Osteoblast (primary cell): ENCODE results near the gene BBX. TPM values are rescaled to one million over a fixed set of nuclear protein-coding genes. Genes with fewer than 3 reads are reported as not detected.
A peak's percentile ranks its signal among the peaks of the same experiment; 100 is the strongest.
"Not testable (repeated sequence)": the region's sequence is repeated elsewhere in the genome, so short reads cannot be mapped to it uniquely, and the experiment has no call there.

ENCODE experiments used
- DNase-seq: peaks from one replicate; pipeline ENCODE4 v3.0.0; 2011; ENCODE audit warnings: low spot score, mixed read lengths; ENCODE audit not compliant: insufficient read length; ENCODE audit errors: missing footprints
- H2AFZ ChIP-seq: 2 replicates; pipeline ENCODE4 v1.6.0; 2011; ENCODE audit warnings: mild to moderate bottlenecking, low read length
- H3K27ac ChIP-seq: 2 replicates; pipeline ENCODE4 v1.5.1; 2011; ENCODE audit warnings: mild to moderate bottlenecking, low read depth, low read length, moderate library complexity
- H3K27me3 ChIP-seq: 2 replicates; pipeline ENCODE4 v1.6.0; 2012; ENCODE audit warnings: mild to moderate bottlenecking, control low read depth, inconsistent platforms, low read length, moderate library complexity; ENCODE audit not compliant: insufficient read depth
- H3K36me3 ChIP-seq: 2 replicates; pipeline ENCODE4 v1.5.1; 2011; ENCODE audit warnings: mild to moderate bottlenecking, low read length, control low read depth, moderate library complexity; ENCODE audit not compliant: insufficient read depth
- H3K4me1 ChIP-seq: 2 replicates; pipeline ENCODE4 v1.5.1; 2011; ENCODE audit warnings: mild to moderate bottlenecking, low read length, control low read depth, moderate library complexity; ENCODE audit not compliant: insufficient read depth
- H3K4me2 ChIP-seq: 2 replicates; pipeline ENCODE4 v1.6.0; 2011; ENCODE audit warnings: mild to moderate bottlenecking, low read length; ENCODE audit not compliant: insufficient read depth
- H3K4me3 ChIP-seq: fragments of 200-600 bp; sonication (generic); 3 replicates; pipeline ENCODE4 v1.5.1; 2012; ENCODE audit warnings: mild to moderate bottlenecking, low read length, inconsistent platforms; ENCODE audit not compliant: insufficient read depth
- H3K79me2 ChIP-seq: 2 replicates; pipeline ENCODE4 v1.6.0; 2012; ENCODE audit warnings: mild to moderate bottlenecking, low read length, control low read depth, inconsistent platforms; ENCODE audit not compliant: insufficient read depth
- H3K9me3 ChIP-seq: 2 replicates; pipeline ENCODE4 v1.5.1; 2011; ENCODE audit warnings: low read depth, low read length, control low read depth
- H4K20me1 ChIP-seq: 2 replicates; pipeline ENCODE4 v1.6.0; 2012; ENCODE audit warnings: mild to moderate bottlenecking, low read length, control low read depth; ENCODE audit not compliant: insufficient read depth
- CTCF ChIP-seq: IDR thresholded peaks from 2 replicates; pipeline ENCODE4 v1.5.1; 2011; ENCODE audit warnings: mild to moderate bottlenecking, low read depth, low read length, moderate library complexity; ENCODE audit errors: extremely low read depth
- total RNA-seq: library from RNA; depleted of rRNA; stranded (reverse); fragments of >200 nt; gene quantifications from 2 replicates; pipeline ENCODE4 v1.2.3, GENCODE V29; 2012

BBX gene
- total RNA-seq, 1 donor = 66.6 TPM

GRCh38 chr3:107687056-107687581 lies 164.4 kb downstream of the BBX start:
- Histone ChIP-seq H3K9me3 (no peaks in the 10 kb centered on the region), H4K20me1 (peaks cover 14% of the 10 kb centered on the region), H3K79me2 (no peaks in the 10 kb centered on the region), H3K4me1 (peaks cover 7% of the 10 kb centered on the region), H3K27me3 (no peaks in the 10 kb centered on the region), H3K4me2 (no peak overlapping the region), H3K4me3 (no peak overlapping the region), H3K27ac (no peak overlapping the region), H3K36me3 (no peaks in the 10 kb centered on the region), H2AFZ (no peak overlapping the region)
- no peak for DNase-seq
- peak; percentile 13 for TF ChIP-seq CTCF

GRCh38 chr3:107689355-107689754 lies 166.6 kb downstream of the BBX start:
- H3K4me3 ChIP-seq = no peak overlapping the region
- no peak overlapping the region for H3K4me2 ChIP-seq
- H3K9me3 ChIP-seq = no peaks in the 10 kb centered on the region
- DNase-seq = no peak
- no peak for TF ChIP-seq CTCF
- H4K20me1 ChIP-seq = peaks cover 10% of the 10 kb centered on the region
- no peak overlapping the region for H3K27ac ChIP-seq
- H3K79me2 ChIP-seq = no peaks in the 10 kb centered on the region
- H3K4me1 ChIP-seq = peaks cover 1% of the 10 kb centered on the region
- no peak overlapping the region for H2AFZ ChIP-seq
- H3K36me3 ChIP-seq = no peaks in the 10 kb centered on the region
- H3K27me3 ChIP-seq = no peaks in the 10 kb centered on the region

GRCh38 chr3:107690522-107691138 lies 167.9 kb downstream of the BBX start:
- Histone ChIP-seq H3K79me2 (no peaks in the 10 kb centered on the region), H3K36me3 (no peaks in the 10 kb centered on the region), H3K4me2 (no peak overlapping the region), H3K9me3 (no peaks in the 10 kb centered on the region), H3K4me3 (no peak overlapping the region), H3K4me1 (no peaks in the 10 kb centered on the region), H2AFZ (no peak overlapping the region), H4K20me1 (peaks cover 10% of the 10 kb centered on the region), H3K27ac (no peak overlapping the region), H3K27me3 (no peaks in the 10 kb centered on the region)
- DNase-seq = peak; percentile 87
- peak; percentile 59 for TF ChIP-seq CTCF

- not testable (repeated sequence) for H3K4me2 ChIP-seq, H3K4me1 ChIP-seq, H3K27ac ChIP-seq, H3K27me3 ChIP-seq, H2AFZ ChIP-seq, H3K4me3 ChIP-seq, DNase-seq, H3K36me3 ChIP-seq, H3K9me3 ChIP-seq, H3K79me2 ChIP-seq
- peaks cover 10% of the 10 kb centered on the region for H4K20me1 ChIP-seq
These were observed 169.2 kb downstream of the BBX start for GRCh38 chr3:107691984-107692383.

GRCh38 chr3:107697348-107697747 lies 174.6 kb downstream of the BBX start:
- not testable (repeated sequence) for H3K4me3 ChIP-seq, DNase-seq, H3K27me3 ChIP-seq, H3K9me3 ChIP-seq, H3K4me1 ChIP-seq, H2AFZ ChIP-seq, H3K36me3 ChIP-seq, H3K4me2 ChIP-seq, H3K79me2 ChIP-seq, H3K27ac ChIP-seq
- H4K20me1 ChIP-seq = peaks cover 19% of the 10 kb centered on the region

- not testable (repeated sequence) for H3K4me1 ChIP-seq, H3K27me3 ChIP-seq, H3K36me3 ChIP-seq, H3K4me3 ChIP-seq, H3K4me2 ChIP-seq, DNase-seq, H3K9me3 ChIP-seq, H3K27ac ChIP-seq, H3K79me2 ChIP-seq, H2AFZ ChIP-seq
- H4K20me1 ChIP-seq = peaks cover 19% of the 10 kb centered on the region
These were observed 175.1 kb downstream of the BBX start for GRCh38 chr3:107697855-107698254.
